ENCODE data around the gene PSD4. TPM values are rescaled to one million over a fixed set of nuclear protein-coding genes. Genes with fewer than 3 reads are reported as not detected.
A peak's percentile ranks its signal among the peaks of the same experiment; 100 is the strongest.

PSD4 gene
- total RNA-seq, 1 experiment from 2014 or later: 1.0 TPM

DNA sequence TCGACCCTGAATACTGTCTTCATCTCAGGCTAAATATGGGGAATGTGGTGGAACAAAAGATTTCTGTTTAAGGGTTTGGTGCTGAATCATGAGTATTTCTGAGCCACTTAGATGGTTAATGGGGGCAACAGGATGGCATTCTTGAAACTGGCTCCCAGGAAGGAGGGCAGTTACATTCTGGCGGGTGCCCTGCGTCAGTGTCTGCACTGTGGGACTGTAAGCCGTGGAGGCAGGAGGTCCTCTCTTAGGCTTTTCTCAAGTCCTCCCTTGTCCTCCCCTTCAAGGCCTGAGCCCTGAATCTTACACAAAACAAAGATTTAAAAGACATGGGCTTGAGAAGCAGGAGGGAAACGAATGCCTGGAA is 45.7 kb downstream of the PSD4 start:
- Histone ChIP-seq H2BK12ac (ENCODE audit: insufficient read length, low read depth, low read length) (no peak overlapping the region), H3K14ac (ENCODE audit: insufficient read depth, low read length) (no peak overlapping the region), H3K4ac (ENCODE audit: low read depth, low read length) (no peak overlapping the region), H2BK20ac (ENCODE audit: low read depth, low read length, poor library complexity, severe bottlenecking) (no peak overlapping the region), H3K23ac (ENCODE audit: insufficient read length, low read depth, low read length) (no peak overlapping the region), H3K9me3 (ENCODE audit: control insufficient read depth, low read depth, low read length) (no peaks in the 10 kb centered on the region), H3K18ac (ENCODE audit: insufficient read length, low read depth, low read length) (no peak overlapping the region), H4K20me1 (ENCODE audit: control insufficient read depth, insufficient read depth, insufficient read length) (no peaks in the 10 kb centered on the region), H4K8ac (replicated peaks; ENCODE audit: insufficient read length, low read depth, low read length) (no peak overlapping the region), H3K4me1 (ENCODE audit: insufficient read depth, low read length) (no peaks in the 10 kb centered on the region), H2AFZ (ENCODE audit: low read length) (no peak overlapping the region), H2BK15ac (ENCODE audit: low read depth, low read length) (no peak overlapping the region), H3K23me2 (ENCODE audit: insufficient read length, low read depth, low read length, poor library complexity, severe bottlenecking) (no peaks in the 10 kb centered on the region), H3K4me2 (ENCODE audit: insufficient read depth, insufficient read length, low read length) (no peak overlapping the region), H2AK5ac (ENCODE audit: insufficient read length, low read length) (no peak overlapping the region), H3K27ac (ENCODE audit: insufficient read length, low read depth, low read length) (no peak overlapping the region), H3K79me2 (ENCODE audit: insufficient read depth, low read length) (no peaks in the 10 kb centered on the region), H2BK120ac (ENCODE audit: low read depth, low read length, poor library complexity, severe bottlenecking) (no peak overlapping the region), H3K27me3 (ENCODE audit: insufficient read depth, low read length) (no peaks in the 10 kb centered on the region), H3T11ph (ENCODE audit: low read length) (no peak overlapping the region), H4K91ac (ENCODE audit: insufficient read length, low read depth, low read length) (no peak overlapping the region), H3K56ac (ENCODE audit: insufficient read length, low read depth, low read length) (no peak overlapping the region), H4K5ac (ENCODE audit: insufficient read length, low read depth, low read length) (no peak overlapping the region), H2BK5ac (ENCODE audit: insufficient read length, low read length) (no peak overlapping the region), H3K9ac (ENCODE audit: extremely low read depth, insufficient read length, low read length) (no peak overlapping the region), H3K79me1 (ENCODE audit: insufficient read depth, low read depth, low read length, poor library complexity, severe bottlenecking) (no peaks in the 10 kb centered on the region)
- Mint-ChIP-seq H3K4me1 (peaks cover 15 to 30% of the 10 kb centered on the region in 2 experiments), H3K27me3 (ENCODE audit: low read depth) (peaks cover 5% of the 10 kb centered on the region), H3K36me3 (ENCODE audit: insufficient read depth in 1 of 3, low read depth in 3 of 3) (no peaks in the 10 kb centered on the region), H3K27ac (peak overlapping the region in 1 of 3 experiments; percentile 32; a peak in 1 of 7 replicates), H3K9me3 (no peaks in the 10 kb centered on the region), H3K4me3 (no peak overlapping the region)
- WGBS (ENCODE audit: extremely low coverage, insufficient read length, low lambda C conversion rate): no CpG with 5 or more reads among the region's 5 CpGs
- DNase-seq: no peak
- TF ChIP-seq CTCF (conservative IDR thresholded peaks at IDR 0.05): no peak
